HG02759 (cell line): ENCODE results near the gene UBXN2A.

Experiments used
- ATAC-seq: cut with Tn5 transposase; IDR thresholded peaks from one replicate; pipeline ENCODE4 v1.9.1; 2021; ENCODE audit warnings: mild to moderate bottlenecking, moderate library complexity; ENCODE audit not compliant: unreplicated experiment

Gene UBXN2A, protein sequence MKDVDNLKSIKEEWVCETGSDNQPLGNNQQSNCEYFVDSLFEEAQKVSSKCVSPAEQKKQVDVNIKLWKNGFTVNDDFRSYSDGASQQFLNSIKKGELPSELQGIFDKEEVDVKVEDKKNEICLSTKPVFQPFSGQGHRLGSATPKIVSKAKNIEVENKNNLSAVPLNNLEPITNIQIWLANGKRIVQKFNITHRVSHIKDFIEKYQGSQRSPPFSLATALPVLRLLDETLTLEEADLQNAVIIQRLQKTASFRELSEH

DNA sequence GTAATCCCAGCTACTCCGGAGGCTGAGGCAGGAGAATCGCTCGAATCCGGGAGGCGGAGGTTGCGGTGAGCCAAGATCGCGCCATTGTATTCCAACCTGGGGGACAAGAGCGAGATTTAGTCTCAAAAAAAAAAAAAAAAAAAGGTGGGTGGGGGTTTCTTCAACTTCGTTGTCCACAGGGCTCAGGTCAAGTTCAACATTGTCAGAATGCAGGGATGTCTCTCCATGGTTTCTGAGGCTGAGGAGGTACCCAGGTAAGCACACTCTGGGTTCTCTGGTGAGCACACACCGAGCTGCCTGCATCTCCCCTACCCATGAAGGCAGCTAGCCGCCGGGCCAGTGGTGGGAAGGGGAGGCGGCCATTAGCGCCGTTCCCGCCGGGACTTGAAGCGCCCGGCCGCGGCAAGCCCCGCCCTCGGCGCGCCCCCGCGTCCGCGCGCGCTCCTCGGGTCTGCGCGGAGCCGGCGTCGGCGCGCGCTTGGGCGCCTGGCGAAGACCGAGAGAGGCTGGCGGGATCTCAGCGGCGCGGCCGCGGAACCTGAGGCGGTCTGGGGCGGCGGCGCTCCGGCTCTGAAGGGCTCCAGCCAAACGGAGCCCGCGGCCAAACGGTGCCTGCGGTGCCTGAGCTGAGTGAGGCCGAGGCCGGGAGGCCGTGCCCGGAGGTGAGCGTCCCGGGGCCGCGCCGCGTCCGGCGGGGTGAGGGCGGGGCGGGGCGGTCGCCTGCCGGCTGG lies at the start of gene UBXN2A:
UBXN2A (plus strand) TSS at position 477 of the 731 bp plus-strand sequence. CDS start 17,852 bp downstream, outside the sequence.
- peak; percentile 85 for ATAC-seq

DNA sequence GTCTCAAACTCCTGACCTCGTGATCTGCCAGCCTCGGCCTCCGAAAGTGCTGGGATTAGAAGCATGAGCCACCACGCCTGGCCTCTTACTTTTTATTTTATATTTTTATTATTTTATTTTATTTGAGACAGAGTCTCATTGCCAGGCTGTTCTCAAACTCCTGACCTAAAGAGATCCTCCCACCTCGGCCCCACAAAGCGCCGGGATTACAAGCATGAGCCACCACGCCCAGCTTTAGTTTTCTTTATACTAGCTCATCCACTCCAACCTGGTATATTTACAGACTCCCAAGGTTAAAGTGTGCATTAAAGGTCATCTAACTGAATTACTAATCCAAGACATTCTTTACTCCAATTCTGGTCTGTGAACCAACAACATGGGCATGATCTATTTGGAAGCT lies 40.1 kb upstream of the UBXN2A start:
- ATAC-seq: no peak

DNA sequence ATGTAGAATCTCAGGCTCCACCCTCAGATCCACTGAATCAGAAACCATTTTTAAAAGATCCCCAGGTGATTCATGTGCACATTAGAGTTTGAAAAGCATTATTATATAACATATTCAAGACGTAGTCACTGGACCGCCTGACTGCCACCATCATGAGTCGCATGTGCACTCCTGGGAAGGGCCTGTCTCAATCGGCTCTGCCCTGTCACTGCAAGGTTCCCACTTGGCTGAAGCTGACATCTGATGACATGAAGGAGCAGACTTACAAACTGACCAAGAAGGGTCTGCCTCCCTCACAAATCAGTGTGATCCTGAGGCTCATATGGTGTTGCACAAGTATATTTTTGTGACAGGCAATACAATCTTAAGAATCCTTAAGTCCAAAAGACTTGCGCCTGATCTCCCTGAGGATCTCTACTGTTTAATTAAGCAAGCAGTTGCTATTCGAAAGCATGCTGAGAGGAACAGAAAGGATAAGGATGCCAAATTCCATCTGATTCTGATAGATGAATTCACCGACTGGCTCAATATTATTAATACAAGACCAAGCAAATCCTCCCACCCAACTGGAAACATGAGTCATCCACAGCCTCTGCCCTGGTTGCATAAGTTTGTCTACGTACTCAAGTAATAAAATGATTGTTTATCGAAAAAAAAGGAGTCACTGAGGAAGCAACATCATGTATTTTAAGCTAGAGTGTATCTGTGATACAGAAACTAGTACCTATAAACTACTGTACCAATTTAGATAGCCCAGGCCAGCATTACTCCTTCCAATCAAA lies 39.5 kb upstream of the UBXN2A start:
- ATAC-seq: no peak

DNA sequence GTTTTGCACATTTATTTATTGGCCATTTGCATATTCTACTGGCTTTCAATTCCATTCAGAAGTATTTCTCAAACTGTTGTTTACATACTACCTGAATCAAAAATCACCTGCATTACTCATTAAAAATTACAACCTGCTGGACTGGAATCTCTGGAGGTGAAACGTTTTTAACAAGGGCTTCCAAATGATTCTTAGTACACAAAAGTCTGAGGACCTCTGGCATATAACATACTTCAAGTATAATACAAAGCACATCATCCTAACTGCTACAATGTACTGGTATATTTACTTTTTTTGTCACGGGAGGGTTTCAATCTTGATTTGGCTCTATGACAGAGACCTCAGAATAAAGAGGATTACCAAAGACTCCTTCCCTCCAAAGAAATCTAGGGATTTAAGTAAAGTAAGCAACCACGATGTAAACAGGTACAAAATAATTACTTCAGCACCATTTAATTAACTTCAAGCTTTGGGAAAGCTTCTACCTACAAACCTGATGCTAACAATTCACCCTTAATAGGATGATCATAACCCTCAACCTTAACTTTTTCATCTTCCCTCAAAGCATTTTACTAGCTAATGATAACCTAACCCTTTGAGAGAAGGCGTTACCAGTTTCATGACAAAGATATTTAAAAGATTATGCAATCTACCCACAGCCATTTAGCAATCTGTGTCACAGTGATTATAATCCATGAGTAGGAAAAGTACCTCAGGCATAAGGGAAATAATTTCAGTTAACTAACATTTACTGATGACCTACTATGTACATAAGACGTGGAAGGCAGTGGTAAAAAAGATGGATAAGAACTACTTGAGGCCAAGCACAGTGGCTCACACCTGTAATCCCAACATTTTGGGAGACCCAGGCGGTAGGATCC lies 38.1 kb upstream of the UBXN2A start:
- ATAC-seq: no peak

DNA sequence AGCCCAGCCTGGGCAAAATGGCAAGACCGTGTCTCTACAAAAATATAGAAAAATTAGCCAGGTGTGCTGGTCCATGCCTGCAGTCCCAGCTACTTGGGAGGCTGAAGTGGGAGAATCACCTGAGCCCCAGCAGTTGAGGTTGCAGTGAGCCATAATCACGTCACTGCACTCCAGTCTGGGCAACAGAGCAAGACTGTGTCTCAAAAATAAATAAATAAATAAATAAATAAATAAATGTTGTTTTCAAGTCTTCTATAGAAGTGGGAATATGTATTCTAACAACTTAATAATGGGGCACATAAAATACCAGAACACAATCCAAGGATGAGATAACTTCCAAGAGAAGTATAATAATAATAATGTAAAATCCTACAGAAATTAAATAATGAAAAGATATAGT lies 37.2 kb upstream of the UBXN2A start:
- ATAC-seq: no peak

DNA sequence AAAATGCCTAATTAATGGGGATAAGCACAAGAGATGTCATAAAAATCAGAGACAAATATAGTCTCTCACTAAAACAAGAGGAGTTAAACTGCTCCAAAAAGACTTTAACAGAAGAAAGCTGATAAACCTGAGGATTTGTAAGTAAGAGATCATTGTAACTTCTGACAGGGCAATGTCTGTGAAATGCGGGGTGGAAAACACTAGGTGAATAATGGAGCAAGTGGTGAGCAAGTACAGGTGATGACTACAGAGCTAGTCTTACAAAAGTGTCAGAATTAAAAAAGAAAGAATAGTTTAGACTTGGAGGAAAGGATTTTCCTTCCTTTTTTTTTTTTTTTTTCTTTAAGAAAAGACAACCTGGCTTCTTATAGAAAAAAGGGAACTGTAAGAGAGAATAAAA lies 36.0 kb upstream of the UBXN2A start:
- no peak for ATAC-seq

DNA sequence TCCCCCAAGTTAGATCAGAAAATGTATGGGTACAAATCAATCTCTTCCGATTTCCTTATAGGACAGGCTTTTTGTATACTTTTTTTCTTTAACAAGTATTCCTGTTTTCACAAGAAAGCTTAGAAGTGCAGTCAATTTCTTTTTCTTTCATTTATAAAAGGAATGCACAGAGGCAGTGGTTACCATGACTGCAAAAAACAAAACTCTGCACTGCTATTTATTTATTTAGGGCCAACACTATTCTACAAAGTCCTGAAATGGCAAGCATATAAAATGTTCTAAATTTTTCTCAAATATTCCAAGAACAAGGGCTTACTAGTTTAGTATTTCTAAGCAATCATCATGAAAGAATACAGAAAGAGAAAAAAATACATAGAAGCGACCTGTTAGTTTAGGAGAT lies 35.6 kb upstream of the UBXN2A start:
- no peak for ATAC-seq

DNA sequence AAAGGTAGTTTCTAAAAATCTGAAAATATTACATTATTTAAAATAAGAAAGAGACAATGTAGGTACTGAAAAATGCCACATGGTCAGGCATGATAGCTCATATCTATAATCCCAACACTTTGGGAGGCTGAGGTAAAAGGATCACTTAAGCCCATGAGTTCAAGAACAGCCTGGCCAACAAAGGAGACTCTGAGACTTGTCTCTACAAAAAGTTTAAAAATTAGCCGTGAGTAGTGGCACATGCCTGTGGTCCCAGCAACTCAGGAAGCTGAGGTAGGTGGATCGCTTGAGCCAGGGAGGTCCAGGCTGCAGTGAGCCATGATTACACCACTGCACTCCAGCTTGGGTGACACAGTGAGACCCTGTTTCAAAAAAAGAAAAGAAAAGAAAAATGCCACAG lies 35.1 kb upstream of the UBXN2A start:
- ATAC-seq: no peak

DNA sequence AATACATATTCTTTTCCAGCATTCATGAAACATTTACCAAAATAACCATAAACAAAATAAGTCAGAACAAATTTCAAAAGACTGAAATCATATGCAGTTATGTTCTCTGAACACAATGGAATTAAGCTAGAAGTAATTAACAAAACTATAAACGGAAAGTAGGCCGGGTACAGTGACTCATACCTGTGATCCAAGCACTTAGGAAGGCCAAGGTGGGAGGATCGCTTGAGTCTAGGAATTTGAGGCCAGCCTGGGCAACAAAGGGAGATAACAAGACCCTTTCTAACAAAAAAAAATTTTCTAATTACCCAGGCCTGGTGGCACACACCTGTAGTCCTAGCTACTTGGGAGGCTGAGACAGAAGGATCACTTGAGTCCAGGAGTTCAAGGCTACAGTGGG lies 28.2 kb upstream of the UBXN2A start:
- no peak for ATAC-seq

DNA sequence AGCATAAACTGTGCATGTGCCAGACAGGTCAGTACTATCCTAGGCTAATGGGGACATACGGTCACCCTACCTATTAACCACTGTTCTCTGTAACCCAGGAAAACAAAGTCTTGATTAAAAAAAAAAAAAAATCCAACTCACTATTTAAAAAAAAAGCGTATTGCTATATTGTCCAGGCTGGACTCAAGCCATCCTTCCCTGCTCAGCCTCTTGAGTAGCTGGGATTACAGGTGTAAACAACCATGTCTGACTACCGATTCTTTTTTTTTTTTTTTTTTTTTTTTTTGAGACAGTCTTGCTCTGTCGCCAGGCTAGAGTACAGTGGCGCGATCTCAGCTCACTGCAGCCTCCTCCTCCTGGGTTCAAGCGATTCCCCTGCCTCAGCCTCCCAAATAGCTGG lies 24.9 kb upstream of the UBXN2A start:
- no peak for ATAC-seq

DNA sequence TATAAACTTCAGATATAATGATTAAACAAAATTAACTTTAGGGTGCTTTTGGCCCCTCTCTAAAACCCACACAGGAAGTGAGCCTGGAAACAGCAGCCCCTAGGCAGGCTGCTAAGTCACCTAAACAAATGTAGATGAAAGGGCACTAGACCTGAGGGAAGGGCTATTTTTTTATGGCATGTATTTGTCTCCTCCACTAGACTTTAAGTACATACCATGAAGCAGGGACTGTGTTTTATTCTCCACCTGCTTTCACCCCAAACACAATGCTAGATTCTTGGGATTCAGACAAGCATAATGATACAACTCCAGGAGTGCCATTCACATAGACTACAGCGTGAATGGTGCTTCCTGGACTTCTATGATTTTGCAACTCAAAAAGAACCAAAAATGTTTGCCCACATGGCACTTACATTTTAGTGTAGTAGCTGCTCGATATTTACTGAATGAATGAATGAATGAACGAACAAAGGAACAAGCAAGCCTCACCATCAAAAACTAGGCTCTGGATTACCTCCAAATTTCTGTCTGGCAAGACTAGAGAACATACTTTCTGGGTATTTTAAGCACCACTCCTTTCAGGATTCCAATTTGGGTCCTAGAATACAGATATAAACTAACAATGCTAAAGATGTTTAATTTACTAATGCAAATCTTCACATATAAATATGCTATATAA lies 23.4 kb upstream of the UBXN2A start:
- no peak for ATAC-seq

DNA sequence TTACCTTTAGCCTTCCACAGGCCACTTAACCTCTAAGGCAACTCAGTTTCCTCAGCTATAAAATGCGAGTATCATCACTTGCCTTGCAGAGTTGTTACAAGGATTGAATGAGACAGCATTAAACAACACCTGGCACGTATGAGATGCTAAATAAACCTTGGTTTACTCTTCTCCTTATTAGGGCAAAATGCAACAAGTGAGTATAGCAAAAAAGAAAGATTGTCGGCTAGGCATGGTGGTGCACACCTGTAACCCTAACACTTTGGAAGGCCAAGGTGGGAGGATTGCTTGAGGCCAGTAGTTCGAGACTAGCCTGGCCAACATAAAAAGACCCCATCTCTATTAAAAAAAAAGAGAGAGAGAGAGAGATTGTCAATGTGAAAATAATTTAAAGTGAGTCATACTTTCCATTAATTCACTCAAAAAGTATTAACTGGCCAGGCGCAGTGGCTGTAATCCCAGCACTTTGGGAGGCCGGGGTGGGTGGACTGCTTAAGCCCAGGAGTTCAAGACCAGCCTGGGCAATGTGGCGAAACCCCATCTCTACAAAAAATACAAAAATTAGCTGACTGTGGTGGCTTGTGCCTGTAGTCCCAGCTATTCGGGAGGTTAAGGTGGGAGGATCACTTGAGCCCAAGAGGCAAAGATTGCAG lies 21.3 kb upstream of the UBXN2A start:
- no peak for ATAC-seq

DNA sequence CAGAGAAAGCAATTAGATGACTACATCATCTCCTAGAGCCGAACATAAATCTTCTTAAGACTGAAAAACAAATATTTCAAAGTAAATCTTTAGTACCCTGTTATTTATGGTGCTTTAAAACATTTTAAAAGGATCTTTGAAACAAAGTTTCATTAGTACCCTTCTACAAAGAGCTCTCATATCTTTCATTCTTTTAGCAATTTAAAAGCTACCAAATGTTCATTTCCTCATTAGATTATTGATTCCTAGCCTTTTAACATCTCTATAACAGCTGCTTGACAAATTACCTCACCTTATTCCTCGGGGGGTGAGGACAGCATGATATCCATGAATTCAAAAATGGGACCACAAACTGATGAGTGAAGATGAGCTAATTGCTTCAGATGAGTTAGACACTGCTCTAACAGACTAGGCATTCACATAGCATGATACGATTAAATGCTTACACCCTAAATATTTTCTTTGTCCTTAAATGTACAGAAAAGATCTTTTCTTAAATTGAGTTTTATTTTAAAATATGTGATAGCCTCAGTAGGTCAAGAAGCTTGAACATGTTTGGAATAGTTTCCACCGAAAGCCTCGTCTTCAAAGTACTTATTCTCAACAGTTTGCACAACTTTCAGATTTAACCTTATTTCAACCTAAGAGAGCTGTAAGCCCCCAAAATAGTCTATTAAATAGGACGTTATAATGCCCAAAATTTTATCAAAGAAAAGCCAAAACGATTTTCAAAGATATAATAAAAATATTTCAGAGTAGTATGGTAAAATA lies 15.5 kb upstream of the UBXN2A start:
- ATAC-seq: no peak

DNA sequence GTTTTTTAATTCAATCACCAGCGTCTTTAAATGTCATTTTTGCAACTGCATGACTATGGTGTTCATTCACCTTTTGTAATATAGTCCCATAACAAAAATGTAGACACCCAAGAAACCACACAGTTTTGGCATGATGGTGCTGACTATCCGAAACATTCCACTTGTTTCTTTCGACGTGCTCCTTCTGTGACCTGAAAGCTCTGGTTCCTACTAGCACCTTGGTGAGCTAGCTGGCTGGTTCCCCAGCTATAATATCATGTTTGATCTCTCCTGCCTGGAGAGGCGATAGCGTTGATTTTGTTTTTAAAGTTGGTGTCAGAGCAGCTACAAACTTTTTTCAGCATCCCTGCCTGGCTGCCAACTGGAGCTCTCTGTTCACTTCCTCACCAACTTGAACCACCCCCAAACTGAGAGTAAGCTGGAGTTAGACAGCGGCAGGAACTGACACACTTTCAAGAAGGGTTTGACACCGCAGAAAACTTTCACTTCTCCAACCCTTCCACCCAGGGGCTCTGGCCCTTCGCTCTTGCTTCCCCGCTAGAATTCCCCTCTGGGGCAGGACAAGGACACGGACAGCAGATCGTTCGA lies 14.5 kb upstream of the UBXN2A start:
- ATAC-seq: peak; percentile 64

DNA sequence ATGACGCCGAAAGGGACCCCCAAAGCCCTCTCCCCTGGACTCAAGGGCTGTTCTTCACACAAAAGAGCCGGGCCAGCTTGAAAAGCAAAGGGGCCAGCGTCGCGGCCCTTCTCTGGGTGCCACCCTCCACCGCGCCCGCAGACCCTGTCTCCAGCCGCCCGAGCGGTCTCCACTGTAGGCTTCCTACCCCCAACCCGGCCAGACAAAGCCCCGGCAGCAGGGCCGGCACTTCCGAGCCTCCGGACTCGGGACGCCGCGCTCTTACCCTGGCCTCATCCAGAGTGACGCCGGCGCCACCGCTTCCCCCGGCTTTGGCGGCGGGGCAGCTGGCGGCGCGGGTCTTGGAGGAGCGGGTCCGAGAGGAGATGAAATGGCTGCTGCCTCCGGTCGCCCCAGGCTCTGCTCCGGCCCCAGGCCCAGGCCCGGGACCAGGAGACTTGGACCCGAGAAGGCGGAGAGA lies 13.9 kb upstream of the UBXN2A start:
- peak; percentile 26 for ATAC-seq

DNA sequence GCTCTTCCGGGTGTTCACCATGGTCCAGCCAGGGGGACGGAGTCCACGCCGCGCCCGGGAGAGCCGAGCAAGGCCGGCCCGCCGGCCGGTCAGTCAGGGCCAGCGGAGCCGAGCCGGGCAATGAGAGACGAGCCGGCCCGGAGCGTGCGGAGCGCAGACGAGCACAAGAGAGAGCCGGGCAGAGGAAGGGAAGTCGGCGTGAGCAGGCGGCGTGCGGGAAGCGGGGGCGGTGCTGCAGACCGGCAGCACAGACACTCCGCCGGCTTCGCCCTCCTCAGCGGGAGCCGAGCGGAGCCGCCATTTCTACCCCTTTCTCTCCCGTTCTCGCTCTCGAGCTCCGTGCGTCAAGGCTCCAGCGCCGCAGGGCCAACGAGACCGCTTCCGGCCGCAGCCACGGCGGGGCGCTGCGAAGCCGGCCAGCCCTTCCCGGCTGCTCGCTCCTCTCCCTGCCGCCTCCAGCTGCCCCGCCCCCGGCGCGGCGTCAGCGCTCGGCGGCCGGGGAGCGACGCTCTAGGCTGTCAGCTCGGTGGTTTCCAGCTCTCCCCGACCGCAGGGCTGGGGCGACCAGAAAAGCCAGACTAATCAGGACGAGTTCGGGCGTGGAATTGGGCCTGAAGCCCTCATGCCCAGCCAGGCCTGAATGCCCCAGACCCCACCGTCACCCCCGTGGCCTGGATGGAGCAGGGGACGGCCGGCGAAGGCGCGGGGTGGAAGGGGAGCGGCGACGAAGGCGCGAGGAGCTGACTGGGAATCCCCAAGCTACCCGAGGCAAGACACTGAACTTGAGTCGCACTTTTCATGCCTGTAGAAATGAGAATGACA lies 13.3 kb upstream of the UBXN2A start, which contains the start of gene ATAD2B:
ATAD2B (minus strand) TSS at position 374 of the 822 bp plus-strand sequence; CDS start at position 21, 353 bp downstream.
- peak; percentile 82 for ATAC-seq

DNA sequence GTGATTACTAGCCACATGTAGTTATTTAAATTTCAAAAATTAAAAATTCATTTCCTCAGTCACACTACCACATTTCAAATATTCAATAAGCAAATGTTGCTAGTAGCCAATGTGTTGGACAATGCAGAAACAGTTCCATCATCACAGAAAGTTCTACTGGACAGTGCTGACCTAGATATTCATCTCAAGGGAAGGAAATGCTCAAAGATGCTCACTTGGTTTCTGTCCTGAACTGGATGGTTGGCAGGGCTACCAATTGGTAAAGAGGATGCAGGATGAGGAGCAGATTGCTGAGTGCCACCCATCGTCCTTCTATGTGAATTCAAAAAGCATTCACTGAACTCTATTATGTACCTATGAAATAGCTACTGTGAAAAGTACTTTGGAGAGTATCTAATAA lies 6.0 kb upstream of the UBXN2A start:
- no peak for ATAC-seq
